ENCODE measurements around the gene NFE2L3. TPM values are rescaled to one million over a fixed set of nuclear protein-coding genes. Genes with fewer than 3 reads are reported as not detected.

NFE2L3 gene, protein sequence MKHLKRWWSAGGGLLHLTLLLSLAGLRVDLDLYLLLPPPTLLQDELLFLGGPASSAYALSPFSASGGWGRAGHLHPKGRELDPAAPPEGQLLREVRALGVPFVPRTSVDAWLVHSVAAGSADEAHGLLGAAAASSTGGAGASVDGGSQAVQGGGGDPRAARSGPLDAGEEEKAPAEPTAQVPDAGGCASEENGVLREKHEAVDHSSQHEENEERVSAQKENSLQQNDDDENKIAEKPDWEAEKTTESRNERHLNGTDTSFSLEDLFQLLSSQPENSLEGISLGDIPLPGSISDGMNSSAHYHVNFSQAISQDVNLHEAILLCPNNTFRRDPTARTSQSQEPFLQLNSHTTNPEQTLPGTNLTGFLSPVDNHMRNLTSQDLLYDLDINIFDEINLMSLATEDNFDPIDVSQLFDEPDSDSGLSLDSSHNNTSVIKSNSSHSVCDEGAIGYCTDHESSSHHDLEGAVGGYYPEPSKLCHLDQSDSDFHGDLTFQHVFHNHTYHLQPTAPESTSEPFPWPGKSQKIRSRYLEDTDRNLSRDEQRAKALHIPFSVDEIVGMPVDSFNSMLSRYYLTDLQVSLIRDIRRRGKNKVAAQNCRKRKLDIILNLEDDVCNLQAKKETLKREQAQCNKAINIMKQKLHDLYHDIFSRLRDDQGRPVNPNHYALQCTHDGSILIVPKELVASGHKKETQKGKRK
- total RNA-seq, result 10 to 100 TPM; 37.9 to 59.1 (median 45.0) TPM

DNA sequence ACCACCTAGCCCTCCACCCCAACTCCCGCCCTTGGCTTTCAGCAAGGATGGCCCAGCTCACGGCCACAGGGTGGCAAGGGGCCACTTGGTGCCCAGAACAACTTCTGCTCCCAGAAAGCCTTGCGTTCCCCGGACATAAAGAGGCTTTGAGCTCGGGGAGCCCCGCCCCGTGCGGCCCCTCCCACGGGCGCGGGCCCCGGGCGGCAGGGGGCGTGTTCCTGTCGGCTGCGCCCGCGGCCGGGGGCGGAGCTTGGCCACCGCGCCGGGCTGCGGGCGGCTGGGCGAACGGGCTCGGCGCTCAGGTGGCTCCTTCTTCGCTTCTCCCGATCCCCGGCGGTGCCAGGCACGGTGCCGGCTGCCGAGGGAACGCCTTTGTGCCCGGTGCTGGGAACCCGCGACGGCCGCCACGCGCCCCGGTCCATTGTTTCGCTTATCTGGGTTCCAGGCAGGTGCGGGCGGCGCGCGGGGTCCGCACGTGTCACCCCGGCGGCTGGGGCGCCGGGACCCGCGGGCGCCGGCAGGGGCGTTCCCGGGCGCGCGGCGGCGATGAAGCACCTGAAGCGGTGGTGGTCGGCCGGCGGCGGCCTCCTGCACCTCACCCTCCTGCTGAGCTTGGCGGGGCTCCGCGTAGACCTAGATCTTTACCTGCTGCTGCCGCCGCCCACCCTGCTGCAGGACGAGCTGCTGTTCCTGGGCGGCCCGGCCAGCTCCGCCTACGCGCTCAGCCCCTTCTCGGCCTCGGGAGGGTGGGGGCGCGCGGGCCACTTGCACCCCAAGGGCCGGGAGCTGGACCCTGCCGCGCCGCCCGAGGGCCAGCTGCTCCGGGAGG is at the start of gene NFE2L3:
TSS of gene NFE2L3 (plus strand) at position 246 of the 829 bp plus-strand sequence. CDS start at position 547, 301 bp downstream.
- DNase-seq (ENCODE audit: low spot score in 2 of 2), result peak; percentile 64 to 92
- 0 to 3% methylated on average over 29 to 49 of the region's 95 CpGs for WGBS, 2 donors
- TF ChIP-seq POLR2A (IDR thresholded peaks at IDR 0.05), result no peak
- TF ChIP-seq, protein P1, sequence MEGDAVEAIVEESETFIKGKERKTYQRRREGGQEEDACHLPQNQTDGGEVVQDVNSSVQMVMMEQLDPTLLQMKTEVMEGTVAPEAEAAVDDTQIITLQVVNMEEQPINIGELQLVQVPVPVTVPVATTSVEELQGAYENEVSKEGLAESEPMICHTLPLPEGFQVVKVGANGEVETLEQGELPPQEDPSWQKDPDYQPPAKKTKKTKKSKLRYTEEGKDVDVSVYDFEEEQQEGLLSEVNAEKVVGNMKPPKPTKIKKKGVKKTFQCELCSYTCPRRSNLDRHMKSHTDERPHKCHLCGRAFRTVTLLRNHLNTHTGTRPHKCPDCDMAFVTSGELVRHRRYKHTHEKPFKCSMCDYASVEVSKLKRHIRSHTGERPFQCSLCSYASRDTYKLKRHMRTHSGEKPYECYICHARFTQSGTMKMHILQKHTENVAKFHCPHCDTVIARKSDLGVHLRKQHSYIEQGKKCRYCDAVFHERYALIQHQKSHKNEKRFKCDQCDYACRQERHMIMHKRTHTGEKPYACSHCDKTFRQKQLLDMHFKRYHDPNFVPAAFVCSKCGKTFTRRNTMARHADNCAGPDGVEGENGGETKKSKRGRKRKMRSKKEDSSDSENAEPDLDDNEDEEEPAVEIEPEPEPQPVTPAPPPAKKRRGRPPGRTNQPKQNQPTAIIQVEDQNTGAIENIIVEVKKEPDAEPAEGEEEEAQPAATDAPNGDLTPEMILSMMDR (IDR thresholded peaks at IDR 0.05), result no peak
- peak within 1 kb of the TSS; percentile 28 for H3K4me3 ChIP-seq (ENCODE audit: low read depth, poor library complexity, severe bottlenecking)
- intact Hi-C loops (cut with DNase I; ENCODE audit: low total_unique reads), result no loop called here

DNA sequence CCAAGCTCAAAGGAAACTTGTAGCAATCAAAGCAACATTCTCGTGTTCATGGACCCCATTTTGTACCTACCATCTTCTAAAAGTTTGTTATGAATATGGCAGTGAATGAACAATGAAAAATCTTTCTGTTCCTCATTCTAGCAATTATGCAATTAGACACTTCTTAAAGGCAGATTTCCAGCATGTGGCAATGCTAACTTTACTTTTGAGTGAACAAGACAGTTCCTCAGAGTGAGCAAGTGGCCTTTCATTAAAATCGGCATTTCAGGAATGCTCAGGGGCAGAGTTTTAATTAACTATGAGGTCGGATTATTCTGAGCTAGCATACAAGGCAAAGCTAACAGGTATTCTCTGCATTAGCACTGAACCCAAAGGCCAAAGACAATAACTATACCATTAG is 48.4 kb upstream of the NFE2L3 start:
- DNase-seq (ENCODE audit: low spot score in 2 of 2), result peak in 1 of 2 donors; percentile 3
- 69 to 82% methylated on average over 3 of the region's 3 CpGs for WGBS, 2 donors
- H3K4me3 ChIP-seq (ENCODE audit: low read depth, poor library complexity, severe bottlenecking), result no peak overlapping the region
- intact Hi-C loops (cut with DNase I; ENCODE audit: low total_unique reads), result no loop called here
- no peak for TF ChIP-seq POLR2A (IDR thresholded peaks at IDR 0.05)
- TF ChIP-seq, protein P1 (IDR thresholded peaks at IDR 0.05), result no peak

DNA sequence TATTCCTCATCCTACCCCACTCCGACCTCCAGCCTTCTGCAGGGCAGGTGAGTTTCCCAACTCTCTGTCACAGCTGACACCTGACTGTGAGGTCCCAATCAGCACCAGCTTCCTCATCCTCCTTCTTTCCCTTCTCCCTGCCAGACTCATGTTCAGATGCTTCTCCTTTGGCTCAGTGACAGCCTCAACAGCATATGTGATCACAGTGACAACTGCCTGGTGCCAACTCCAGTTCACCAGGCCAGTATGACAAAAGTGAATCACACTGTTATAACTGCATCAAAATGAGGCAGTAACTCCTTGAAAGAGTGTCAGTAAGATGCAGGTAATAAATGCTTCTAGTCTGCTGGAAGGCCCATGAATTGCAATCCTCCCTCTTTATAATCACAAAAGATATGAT is 46.8 kb upstream of the NFE2L3 start:
- 56 to 75% methylated on average over 1 of the region's 1 CpG for WGBS, 2 donors
- intact Hi-C loops (cut with DNase I; ENCODE audit: low total_unique reads), result no loop called here
- no peak overlapping the region for H3K4me3 ChIP-seq (ENCODE audit: low read depth, poor library complexity, severe bottlenecking)
- TF ChIP-seq POLR2A (IDR thresholded peaks at IDR 0.05), result no peak
- TF ChIP-seq, protein P1 (IDR thresholded peaks at IDR 0.05), result no peak
- no peak for DNase-seq (ENCODE audit: low spot score in 2 of 2)

DNA sequence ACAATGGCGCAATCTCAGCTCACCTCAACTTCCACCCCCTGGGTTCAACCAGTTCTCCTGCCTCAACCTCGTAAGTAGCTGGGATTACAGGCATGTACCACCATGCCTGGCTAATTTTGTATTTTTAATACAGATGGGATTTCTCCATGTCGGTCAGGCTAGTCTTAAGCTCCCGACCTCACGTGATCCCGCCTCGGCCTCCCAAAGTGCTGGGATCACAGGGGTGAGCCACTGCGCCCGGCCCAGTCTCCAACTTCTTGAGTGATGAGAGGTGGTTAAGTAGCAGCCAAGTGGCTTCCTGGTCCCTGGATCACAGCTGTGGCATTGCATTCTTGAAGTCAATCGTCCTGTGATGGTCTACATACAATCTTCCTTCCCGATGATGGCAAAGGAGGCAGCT is 46.1 kb upstream of the NFE2L3 start:
- TF ChIP-seq, protein P1 (IDR thresholded peaks at IDR 0.05), result no peak
- no peak for TF ChIP-seq POLR2A (IDR thresholded peaks at IDR 0.05)
- H3K4me3 ChIP-seq (ENCODE audit: low read depth, poor library complexity, severe bottlenecking), result no peak overlapping the region
- peak in 1 of 2 donors; percentile 62 for DNase-seq (ENCODE audit: low spot score in 2 of 2)
- intact Hi-C loops (cut with DNase I; ENCODE audit: low total_unique reads), result no loop called here
- WGBS, 2 donors, result 93 to 95% methylated on average over 11 of the region's 11 CpGs

DNA sequence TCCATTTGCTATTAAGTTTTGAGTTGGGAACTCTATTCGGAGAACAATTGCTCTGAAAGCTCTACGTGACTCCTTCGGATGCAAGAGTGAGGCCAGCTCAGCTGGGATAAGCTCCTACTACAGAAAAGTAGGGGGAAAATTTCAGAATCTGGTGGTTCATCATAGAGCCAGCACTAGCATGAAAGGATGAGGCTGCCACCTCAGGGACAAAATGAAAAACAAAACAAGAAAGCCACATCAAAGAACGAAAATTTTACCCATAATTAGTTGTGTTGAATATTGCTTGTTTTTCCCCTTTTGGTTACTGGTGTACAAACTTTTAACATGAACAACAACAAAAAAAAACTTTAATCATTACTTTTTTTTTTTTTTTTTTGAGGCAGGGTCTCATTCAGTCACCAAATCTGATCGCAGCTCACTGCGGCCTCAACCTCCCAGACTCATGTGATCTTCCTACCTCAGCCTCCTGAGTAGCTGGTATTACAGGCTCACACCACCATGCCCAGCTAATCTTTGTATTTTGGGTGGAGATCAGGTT is 39.7 kb upstream of the NFE2L3 start:
- no peak overlapping the region for H3K4me3 ChIP-seq (ENCODE audit: low read depth, poor library complexity, severe bottlenecking)
- intact Hi-C loops (cut with DNase I; ENCODE audit: low total_unique reads), result no loop called here
- 93 to 95% methylated on average over 6 of the region's 6 CpGs for WGBS, 2 donors
- TF ChIP-seq POLR2A (IDR thresholded peaks at IDR 0.05), result no peak
- TF ChIP-seq, protein P1 (IDR thresholded peaks at IDR 0.05), result no peak
- peak in 1 of 2 donors; percentile 14 for DNase-seq (ENCODE audit: low spot score in 2 of 2)
